GM19468 (cell line): ENCODE results near the gene COQ3.
A peak's percentile ranks its signal among the peaks of the same experiment; 100 is the strongest.
"Not testable (repeated sequence)": the region's sequence is repeated elsewhere in the genome, so short reads cannot be mapped to it uniquely, and the experiment has no call there.

Experiments used
- ATAC-seq: cut with Tn5 transposase; IDR thresholded peaks from one replicate; pipeline ENCODE4 v1.9.1; 2021; ENCODE audit warnings: mild to moderate bottlenecking, moderate library complexity, moderate number of reproducible peaks; ENCODE audit not compliant: unreplicated experiment; ENCODE audit errors: extremely low read depth

The COQ3 gene

GRCh38 chr6:99335298-99335697 lies 58.7 kb downstream of the COQ3 start:
- ATAC-seq, result not testable (repeated sequence)

DNA sequence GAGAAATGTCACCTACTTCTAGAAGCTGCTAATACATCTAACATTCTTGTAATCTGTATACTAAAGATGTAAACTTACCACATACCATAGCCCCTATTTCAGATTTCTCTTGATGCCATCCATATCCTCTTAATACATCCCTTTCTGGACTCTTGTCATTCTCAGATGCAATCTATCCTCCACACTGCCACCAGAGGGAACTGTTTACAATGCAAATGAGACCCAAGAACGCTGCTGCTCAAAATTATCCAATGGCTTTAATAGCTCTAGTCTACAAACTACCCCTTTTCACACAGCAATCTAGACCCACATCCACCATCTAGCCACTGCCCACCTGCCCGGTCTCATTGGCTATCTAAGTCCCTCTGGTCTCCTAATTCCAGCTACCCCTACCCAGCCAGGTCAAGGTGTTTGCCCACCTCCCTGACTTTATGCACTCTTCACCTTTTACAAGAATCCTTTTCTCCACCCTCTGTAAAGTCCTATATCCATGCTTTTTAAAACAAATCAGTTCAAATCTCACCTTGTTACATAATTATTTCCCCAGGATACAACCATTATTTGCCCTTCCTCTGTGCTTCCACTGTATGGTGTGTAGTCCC lies 59.4 kb downstream of the COQ3 start:
- no peak for ATAC-seq

DNA sequence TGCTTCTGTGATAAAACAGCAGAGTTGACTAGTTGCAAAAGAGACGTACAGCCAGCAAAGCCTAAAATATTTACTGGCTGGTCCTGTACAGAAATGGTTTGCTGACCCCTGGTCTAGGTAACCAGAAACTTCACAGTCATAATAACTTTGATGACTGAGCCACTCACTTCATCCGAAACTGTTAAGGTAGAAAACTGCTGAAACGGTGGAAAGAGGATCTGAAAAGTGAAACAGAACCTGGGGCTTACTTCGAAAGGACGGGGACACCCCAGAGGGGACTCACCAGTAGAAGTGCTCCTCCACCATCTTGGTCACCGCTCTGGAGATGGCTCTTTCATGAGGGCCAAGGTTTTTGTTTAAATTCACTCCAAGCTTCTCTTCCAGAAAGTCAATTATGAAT lies 60.9 kb downstream of the COQ3 start:
- peak; percentile 94 for ATAC-seq

DNA sequence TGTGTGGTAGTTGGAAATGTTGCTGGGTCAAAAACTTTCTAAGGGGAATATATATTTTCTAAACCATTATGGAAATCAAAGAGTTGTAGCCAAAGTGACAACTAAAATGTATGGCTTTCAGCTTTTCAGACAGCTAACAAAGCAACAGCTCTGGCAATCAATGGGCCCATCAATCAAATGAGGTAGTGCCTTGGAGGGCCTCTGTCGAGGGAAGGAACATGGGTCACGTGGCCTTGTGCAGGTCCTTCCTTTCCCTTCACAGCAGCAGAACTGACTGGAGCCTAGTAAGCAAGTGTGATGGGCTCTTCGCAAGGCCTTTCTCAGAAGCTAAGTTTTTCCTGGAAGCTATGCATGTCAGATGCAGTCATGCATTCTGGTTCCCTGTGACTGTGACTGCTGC lies 62.5 kb downstream of the COQ3 start:
- ATAC-seq, result no peak

- ATAC-seq, result peak; percentile 65
Measured at GRCh38 chr6:99330159-99330558, 63.8 kb downstream of the COQ3 start.

DNA sequence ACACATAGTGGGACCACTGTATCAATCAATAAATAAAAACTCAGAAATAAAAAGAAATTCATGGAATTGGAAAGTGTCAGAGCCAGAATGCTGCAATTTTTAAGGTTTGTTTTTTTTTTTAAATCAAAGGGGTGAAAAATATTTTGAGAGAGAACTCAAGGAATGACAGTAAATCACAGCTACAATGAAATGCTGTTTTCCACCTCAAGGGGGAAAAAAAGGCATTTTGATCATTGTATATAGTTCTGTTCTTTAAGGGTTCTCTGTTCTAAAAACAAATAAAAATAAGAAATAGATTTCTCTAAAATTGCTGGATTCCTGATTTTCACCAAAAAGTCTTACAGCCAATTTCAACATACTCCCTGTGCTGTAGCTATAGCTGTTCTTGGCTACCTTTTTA lies 69.0 kb downstream of the COQ3 start:
- ATAC-seq, result no peak
